HEK293 (cell line): Measurements from ENCODE around the gene BCL11A.

Experiments
- CTCF ChIA-PET: fragments of 350-600 bp; formaldehyde crosslinking; extraction: SDS; loops from one replicate; lab custom pipeline; 2021; ENCODE audit warnings: antibody characterized with exemption; lab: Yijun Ruan, JAX
- POLR2A ChIA-PET: fragments of 300-600 bp; formaldehyde crosslinking; extraction: SDS; loops from one replicate; lab custom pipeline; 2020; ENCODE audit warnings: antibody characterized with exemption, inconsistent platforms; lab: Yijun Ruan, JAX
- H3K27ac ChIP-seq: fragments of 200-500 bp; sonication (Bioruptor generic); 2 replicates; pipeline ENCODE4 v1.5.1; 2014; ENCODE audit warnings: low read depth, low read length, control low read depth, inconsistent platforms; ENCODE audit errors: extremely low read depth
- H3K36me3 ChIP-seq, 2 experiments: fragments of 200-500 bp in 1 of 2; sonication (Bioruptor generic) in 1 of 2; 1 replicate in 1 of 2; 2 replicates in 1 of 2; pipeline ENCODE4 v1.5.1; 2014 to 2017; ENCODE audit warnings: inconsistent platforms in 2 of 2, low read length in 2 of 2; ENCODE audit not compliant: control insufficient read depth in 2 of 2, insufficient read depth in 1 of 2
- H3K4me1 ChIP-seq: fragments of 200-500 bp; sonication (Bioruptor generic); 2 replicates; pipeline ENCODE4 v1.5.1; 2014; ENCODE audit warnings: mild to moderate bottlenecking, low read length, inconsistent platforms; ENCODE audit not compliant: control insufficient read depth, insufficient read depth
- H3K4me3 ChIP-seq: 2 replicates; pipeline ENCODE4 v1.5.1; 2011; ENCODE audit warnings: low read depth, mild to moderate bottlenecking, control low read depth, low read length, moderate library complexity
- H3K9me3 ChIP-seq: fragments of 200-500 bp; sonication (Bioruptor generic); 2 replicates; pipeline ENCODE4 v1.5.1; 2014; ENCODE audit warnings: low read depth, low read length, inconsistent platforms; ENCODE audit not compliant: control insufficient read depth, insufficient read depth
- MEIS1 ChIP-seq: sonication (generic); formaldehyde crosslinking; IDR thresholded peaks from 2 replicates; pipeline ENCODE4 v1.8.1; 2022; ENCODE audit warnings: missing genetic modification reagents, mild to moderate bottlenecking, borderline replicate concordance
- TSHZ1 ChIP-seq: fragments of 450-650 bp; formaldehyde crosslinking; IDR thresholded peaks from 2 replicates; pipeline ENCODE4 v1.5.1; 2016; ENCODE audit warnings: missing biosample characterization, missing genetic modification characterization, borderline replicate concordance
- ZBTB1 ChIP-seq: fragments of 450-650 bp; formaldehyde crosslinking; IDR thresholded peaks from 2 replicates; pipeline ENCODE4 v1.5.1; 2016; ENCODE audit warnings: missing biosample characterization, missing genetic modification characterization
- ZBTB10 ChIP-seq: fragments of 450-650 bp; formaldehyde crosslinking; IDR thresholded peaks from 2 replicates; pipeline ENCODE4 v1.5.1; 2016; ENCODE audit warnings: missing biosample characterization, missing genetic modification characterization
- ZBTB17 ChIP-seq: fragments of 450-650 bp; formaldehyde crosslinking; IDR thresholded peaks from 2 replicates; pipeline ENCODE4 v1.5.1; 2016; ENCODE audit warnings: missing biosample characterization, missing genetic modification characterization
- ZNF155 ChIP-seq: fragments of 450-650 bp; formaldehyde crosslinking; IDR thresholded peaks from 2 replicates; pipeline ENCODE4 v1.5.1; 2016; ENCODE audit warnings: missing biosample characterization, missing genetic modification characterization
- ZNF169 ChIP-seq: fragments of 450-650 bp; formaldehyde crosslinking; IDR thresholded peaks from 2 replicates; pipeline ENCODE4 v1.5.1; 2016; ENCODE audit warnings: missing biosample characterization, missing genetic modification characterization
- ZNF2 ChIP-seq: fragments of 450-650 bp; formaldehyde crosslinking; IDR thresholded peaks from 2 replicates; pipeline ENCODE4 v1.5.1; 2016; ENCODE audit warnings: missing biosample characterization, missing genetic modification characterization
- ZNF23 ChIP-seq: fragments of 450-650 bp; formaldehyde crosslinking; IDR thresholded peaks from 2 replicates; pipeline ENCODE4 v1.5.1; 2016; ENCODE audit warnings: missing biosample characterization, missing genetic modification characterization, borderline replicate concordance
- ZNF335 ChIP-seq: fragments of 450-650 bp; formaldehyde crosslinking; conservative IDR thresholded peaks from 2 replicates; pipeline ENCODE4 v1.5.1; 2016; ENCODE audit warnings: missing biosample characterization, missing genetic modification characterization
- ZNF501 ChIP-seq: fragments of 450-650 bp; formaldehyde crosslinking; IDR thresholded peaks from 2 replicates; pipeline ENCODE4 v1.5.1; 2016; ENCODE audit warnings: missing biosample characterization, missing genetic modification characterization
- ZNF555 ChIP-seq: fragments of 450-650 bp; formaldehyde crosslinking; conservative IDR thresholded peaks from 2 replicates; pipeline ENCODE4 v1.5.1; 2017; ENCODE audit warnings: missing biosample characterization, mild to moderate bottlenecking, missing genetic modification characterization, inconsistent platforms
- ZNF629 ChIP-seq: fragments of 450-650 bp; formaldehyde crosslinking; IDR thresholded peaks from 2 replicates; pipeline ENCODE4 v1.5.1; 2017; ENCODE audit warnings: missing biosample characterization, missing genetic modification characterization
- TF ChIP-seq, protein P1 (sequence below): fragments of 450-650 bp; formaldehyde crosslinking; IDR thresholded peaks from 2 replicates; pipeline ENCODE4 v1.5.1; 2016; ENCODE audit warnings: missing biosample characterization, missing genetic modification characterization
- TF ChIP-seq, protein P2 (sequence below): fragments of 450-650 bp; formaldehyde crosslinking; IDR thresholded peaks from 2 replicates; pipeline ENCODE4 v1.5.1; 2016; ENCODE audit warnings: missing biosample characterization, missing genetic modification characterization
- TF ChIP-seq, protein P3 (sequence below): fragments of 450-650 bp; formaldehyde crosslinking; IDR thresholded peaks from 2 replicates; pipeline ENCODE4 v1.5.1; 2016; ENCODE audit warnings: missing biosample characterization, missing genetic modification characterization

BCL11A gene

DNA sequence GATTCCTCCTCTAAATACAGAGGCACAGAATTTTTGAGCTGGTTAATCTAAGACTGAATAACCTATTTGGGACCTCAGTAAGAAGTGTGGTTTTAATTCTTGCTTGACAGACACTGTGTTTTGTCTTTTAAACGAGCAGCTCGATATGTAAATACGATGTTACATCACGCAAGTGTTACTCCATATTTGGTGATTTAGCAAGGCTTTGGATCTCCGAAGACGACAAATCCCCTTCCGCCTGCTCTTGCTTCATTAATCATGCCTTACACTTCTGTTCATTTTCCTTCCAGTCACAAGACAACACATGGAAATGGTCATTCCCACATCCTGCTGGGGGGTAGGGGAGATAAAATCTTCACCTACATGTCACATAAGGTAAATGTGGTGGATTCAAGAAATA is 9.4 kb downstream of the BCL11A start:
- H3K4me3 ChIP-seq = no peak overlapping the region
- H3K4me1 ChIP-seq = peaks cover 51% of the 10 kb centered on the region
- H3K36me3 ChIP-seq = peaks cover 17 to 34% of the 10 kb centered on the region in 2 experiments
- ChIA-PET CTCF (no interaction called here), POLR2A (no interaction called here)
- H3K9me3 ChIP-seq = no peaks in the 10 kb centered on the region
- TF ChIP-seq ZNF155 (tag by site-specific recombination) (no peak), ZBTB17 (tag by site-specific recombination) (peak; percentile 62)
- H3K27ac ChIP-seq = no peak overlapping the region

- TF ChIP-seq, protein P1, sequence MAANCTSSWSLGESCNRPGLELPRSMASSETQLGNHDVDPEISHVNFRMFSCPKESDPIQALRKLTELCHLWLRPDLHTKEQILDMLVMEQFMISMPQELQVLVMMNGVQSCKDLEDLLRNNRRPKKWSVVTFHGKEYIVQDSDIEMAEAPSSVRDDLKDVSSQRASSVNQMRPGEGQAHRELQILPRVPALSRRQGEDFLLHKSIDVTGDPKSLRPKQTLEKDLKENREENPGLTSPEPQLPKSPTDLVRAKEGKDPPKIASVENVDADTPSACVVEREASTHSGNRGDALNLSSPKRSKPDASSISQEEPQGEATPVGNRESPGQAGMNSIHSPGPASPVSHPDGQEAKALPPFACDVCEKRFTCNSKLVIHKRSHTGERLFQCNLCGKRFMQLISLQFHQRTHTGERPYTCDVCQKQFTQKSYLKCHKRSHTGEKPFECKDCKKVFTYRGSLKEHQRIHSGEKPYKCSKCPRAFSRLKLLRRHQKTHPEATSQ (tag by site-specific recombination) = no peak
- TF ChIP-seq ZNF169 (tag by site-specific recombination) (no peak), ZBTB1 (tag by site-specific recombination) (no peak), ZNF555 (no peak), ZNF335 (no peak), ZNF2 (tag by site-specific recombination) (no peak), TSHZ1 (no peak), MEIS1 (no peak), ZBTB10 (tag by site-specific recombination) (no peak), ZNF23 (tag by site-specific recombination) (no peak), ZNF629 (no peak), ZNF501 (no peak)
- TF ChIP-seq, protein P2, sequence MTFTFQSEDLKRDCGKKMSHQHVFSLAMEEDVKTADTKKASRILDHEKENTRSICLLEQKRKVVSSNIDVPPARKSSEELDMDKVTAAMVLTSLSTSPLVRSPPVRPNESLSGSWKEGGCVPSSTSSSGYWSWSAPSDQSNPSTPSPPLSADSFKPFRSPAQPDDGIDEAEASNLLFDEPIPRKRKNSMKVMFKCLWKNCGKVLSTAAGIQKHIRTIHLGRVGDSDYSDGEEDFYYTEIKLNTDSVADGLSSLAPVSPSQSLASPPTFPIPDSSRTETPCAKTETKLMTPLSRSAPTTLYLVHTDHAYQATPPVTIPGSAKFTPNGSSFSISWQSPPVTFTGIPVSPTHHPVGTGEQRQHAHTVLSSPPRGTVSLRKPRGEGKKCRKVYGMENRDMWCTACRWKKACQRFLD (tag by site-specific recombination) = no peak
- TF ChIP-seq, protein P3, sequence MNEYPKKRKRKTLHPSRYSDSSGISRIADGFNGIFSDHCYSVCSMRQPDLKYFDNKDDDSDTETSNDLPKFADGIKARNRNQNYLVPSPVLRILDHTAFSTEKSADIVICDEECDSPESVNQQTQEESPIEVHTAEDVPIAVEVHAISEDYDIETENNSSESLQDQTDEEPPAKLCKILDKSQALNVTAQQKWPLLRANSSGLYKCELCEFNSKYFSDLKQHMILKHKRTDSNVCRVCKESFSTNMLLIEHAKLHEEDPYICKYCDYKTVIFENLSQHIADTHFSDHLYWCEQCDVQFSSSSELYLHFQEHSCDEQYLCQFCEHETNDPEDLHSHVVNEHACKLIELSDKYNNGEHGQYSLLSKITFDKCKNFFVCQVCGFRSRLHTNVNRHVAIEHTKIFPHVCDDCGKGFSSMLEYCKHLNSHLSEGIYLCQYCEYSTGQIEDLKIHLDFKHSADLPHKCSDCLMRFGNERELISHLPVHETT (tag by site-specific recombination) = no peak
- H3K4me3 ChIP-seq = no peak overlapping the region
- ChIA-PET CTCF (interaction anchor here (0.5 to 2.2 kb wide), 2 partner anchors 41 to 101 kb away, joined by 3 to 7 read pairs; no protein-coding TSS in a partner anchor), POLR2A (interaction anchor here (0.9 to 1.5 kb wide), 2 partner anchors 9 to 11 kb away, joined by 5 to 8 read pairs; no protein-coding TSS in a partner anchor)
- peaks cover 17 to 41% of the 10 kb centered on the region in 2 experiments for H3K36me3 ChIP-seq
- no peak overlapping the region for H3K27ac ChIP-seq
- peaks cover 50% of the 10 kb centered on the region for H3K4me1 ChIP-seq
- no peaks in the 10 kb centered on the region for H3K9me3 ChIP-seq
Measured at GRCh38 chr2:60541056-60541651, 12.3 kb downstream of the BCL11A start.
